ENCODE results near the gene KRIT1. TPM values are rescaled to one million over a fixed set of nuclear protein-coding genes. Genes with fewer than 3 reads are reported as not detected.
A peak's percentile ranks its signal among the peaks of the same experiment; 100 is the strongest.

KRIT1 gene
- total RNA-seq, 1 donor from 2014 or later: 38.3 TPM

DNA sequence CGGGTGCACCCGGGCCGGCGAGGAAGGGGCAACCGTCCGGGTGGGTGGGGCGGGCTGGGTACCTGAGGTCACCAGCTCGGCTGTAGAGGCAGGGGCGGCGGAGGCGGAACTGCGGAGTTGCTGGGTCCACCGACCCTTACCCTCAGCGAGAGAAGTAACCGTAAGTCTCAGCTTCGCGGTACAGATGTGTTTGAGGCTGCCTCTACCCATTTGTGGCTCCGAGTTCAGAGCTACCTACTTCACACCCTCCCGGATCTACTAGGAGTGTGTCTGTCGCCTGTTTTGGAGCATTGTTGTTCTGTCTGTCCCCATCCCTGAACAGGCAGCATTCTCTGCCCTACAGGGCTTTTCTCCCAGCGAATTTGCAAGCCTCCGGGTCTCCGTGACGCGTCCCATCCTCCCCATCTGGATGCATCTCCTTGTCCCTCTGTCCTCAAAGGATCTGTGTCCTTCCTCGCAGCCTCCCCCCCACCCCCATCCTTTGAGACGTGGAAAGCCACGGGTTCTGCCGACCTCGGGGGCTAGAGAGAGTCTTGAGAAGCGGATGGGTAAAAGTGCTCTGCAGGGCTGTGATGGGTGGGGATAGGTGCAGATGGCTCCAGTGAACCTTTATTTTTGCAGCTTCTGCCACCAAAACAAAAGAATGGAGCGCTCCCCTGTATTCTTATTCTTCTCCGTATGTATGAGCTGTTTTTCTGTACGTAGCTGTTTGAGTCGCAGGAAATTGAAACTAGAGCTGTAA lies 817 bp upstream of the KRIT1 start:
- Mint-ChIP-seq H3K4me1 (ENCODE audit: unreplicated experiment) (peaks cover 47% of the 10 kb centered on the region), H3K27me3 (ENCODE audit: unreplicated experiment) (no peaks in the 10 kb centered on the region), H3K9me3 (ENCODE audit: unreplicated experiment) (no peaks in the 10 kb centered on the region), H3K27ac (ENCODE audit: unreplicated experiment) (peak overlapping the region; percentile 86), H3K4me3 (ENCODE audit: unreplicated experiment) (peak overlapping the region; percentile 97), H3K36me3 (ENCODE audit: unreplicated experiment) (peaks cover 4% of the 10 kb centered on the region)
- no peak for DNase-seq (ENCODE audit: extremely low spot score, unreplicated experiment)
- TF ChIP-seq, protein P1, sequence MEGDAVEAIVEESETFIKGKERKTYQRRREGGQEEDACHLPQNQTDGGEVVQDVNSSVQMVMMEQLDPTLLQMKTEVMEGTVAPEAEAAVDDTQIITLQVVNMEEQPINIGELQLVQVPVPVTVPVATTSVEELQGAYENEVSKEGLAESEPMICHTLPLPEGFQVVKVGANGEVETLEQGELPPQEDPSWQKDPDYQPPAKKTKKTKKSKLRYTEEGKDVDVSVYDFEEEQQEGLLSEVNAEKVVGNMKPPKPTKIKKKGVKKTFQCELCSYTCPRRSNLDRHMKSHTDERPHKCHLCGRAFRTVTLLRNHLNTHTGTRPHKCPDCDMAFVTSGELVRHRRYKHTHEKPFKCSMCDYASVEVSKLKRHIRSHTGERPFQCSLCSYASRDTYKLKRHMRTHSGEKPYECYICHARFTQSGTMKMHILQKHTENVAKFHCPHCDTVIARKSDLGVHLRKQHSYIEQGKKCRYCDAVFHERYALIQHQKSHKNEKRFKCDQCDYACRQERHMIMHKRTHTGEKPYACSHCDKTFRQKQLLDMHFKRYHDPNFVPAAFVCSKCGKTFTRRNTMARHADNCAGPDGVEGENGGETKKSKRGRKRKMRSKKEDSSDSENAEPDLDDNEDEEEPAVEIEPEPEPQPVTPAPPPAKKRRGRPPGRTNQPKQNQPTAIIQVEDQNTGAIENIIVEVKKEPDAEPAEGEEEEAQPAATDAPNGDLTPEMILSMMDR (IDR thresholded peaks at IDR 0.05): peak; percentile 2

DNA sequence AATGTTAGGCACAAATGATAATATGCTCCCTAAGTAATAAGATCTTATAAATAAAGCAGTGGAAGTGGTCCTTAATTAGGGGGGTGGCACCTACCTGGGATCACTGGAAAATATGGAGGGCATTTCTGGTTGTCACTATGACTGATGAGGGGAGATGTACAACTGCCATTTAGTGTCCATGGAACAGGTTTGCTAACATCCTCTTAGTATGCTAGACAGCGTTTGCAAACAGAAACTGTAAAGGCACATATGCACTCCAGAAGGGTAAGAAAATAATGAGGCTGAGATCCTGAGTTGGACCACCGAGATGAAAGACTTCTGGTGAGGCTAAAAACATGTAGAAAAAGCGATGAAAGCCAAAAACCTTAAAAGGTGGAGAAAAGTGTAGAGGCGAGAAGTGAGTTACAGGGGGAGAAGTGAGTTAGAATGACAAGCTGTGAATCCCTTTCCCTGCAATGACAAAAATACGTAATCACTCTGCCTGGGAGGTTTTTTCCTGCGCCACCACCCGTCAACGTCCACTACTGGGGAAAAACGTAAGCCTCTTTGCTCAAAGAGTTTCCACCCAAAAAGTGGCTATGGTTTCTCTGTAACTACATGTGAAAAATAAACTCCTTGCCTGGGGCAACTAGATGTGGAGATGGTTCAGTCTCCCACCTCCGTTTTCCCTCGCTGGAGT lies 767 bp downstream of the KRIT1 start:
- Mint-ChIP-seq H3K27me3 (ENCODE audit: unreplicated experiment) (no peaks in the 10 kb centered on the region), H3K4me1 (ENCODE audit: unreplicated experiment) (peaks cover 37% of the 10 kb centered on the region), H3K27ac (ENCODE audit: unreplicated experiment) (peak overlapping the region; percentile 99), H3K36me3 (ENCODE audit: unreplicated experiment) (peaks cover 7% of the 10 kb centered on the region), H3K9me3 (ENCODE audit: unreplicated experiment) (no peaks in the 10 kb centered on the region), H3K4me3 (ENCODE audit: unreplicated experiment) (peak overlapping the region; percentile 97)
- TF ChIP-seq, protein P1 (IDR thresholded peaks at IDR 0.05): no peak
- no peak for DNase-seq (ENCODE audit: extremely low spot score, unreplicated experiment)

DNA sequence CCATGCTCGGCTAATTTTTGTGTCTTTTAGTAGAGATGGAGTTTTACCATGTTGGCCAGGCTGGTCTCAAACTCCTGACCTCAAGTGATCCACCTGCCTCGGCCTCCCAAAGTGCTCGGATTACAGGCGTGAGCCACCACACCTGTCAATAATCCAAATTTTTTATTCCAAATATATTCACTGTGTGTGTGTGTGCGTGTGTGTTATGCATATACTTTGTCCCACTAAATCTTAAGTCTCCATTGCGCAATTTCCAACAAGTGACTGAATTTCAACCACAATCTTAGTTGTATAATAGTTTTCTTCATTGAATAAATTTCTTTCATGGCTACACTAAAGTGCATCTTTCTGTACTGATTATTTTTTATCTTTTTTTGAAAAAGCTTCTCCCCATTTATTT lies 2.7 kb downstream of the KRIT1 start:
- no peaks in the 10 kb centered on the region for H3K27me3 Mint-ChIP-seq (ENCODE audit: unreplicated experiment)
- H3K9me3 Mint-ChIP-seq (ENCODE audit: unreplicated experiment): no peaks in the 10 kb centered on the region
- peaks cover 17% of the 10 kb centered on the region for H3K36me3 Mint-ChIP-seq (ENCODE audit: unreplicated experiment)
- no peak overlapping the region for H3K27ac Mint-ChIP-seq (ENCODE audit: unreplicated experiment)
- H3K4me3 Mint-ChIP-seq (ENCODE audit: unreplicated experiment): no peak overlapping the region
- peaks cover 30% of the 10 kb centered on the region for H3K4me1 Mint-ChIP-seq (ENCODE audit: unreplicated experiment)
- DNase-seq (ENCODE audit: extremely low spot score, unreplicated experiment): no peak
- TF ChIP-seq, protein P1 (IDR thresholded peaks at IDR 0.05): no peak

DNA sequence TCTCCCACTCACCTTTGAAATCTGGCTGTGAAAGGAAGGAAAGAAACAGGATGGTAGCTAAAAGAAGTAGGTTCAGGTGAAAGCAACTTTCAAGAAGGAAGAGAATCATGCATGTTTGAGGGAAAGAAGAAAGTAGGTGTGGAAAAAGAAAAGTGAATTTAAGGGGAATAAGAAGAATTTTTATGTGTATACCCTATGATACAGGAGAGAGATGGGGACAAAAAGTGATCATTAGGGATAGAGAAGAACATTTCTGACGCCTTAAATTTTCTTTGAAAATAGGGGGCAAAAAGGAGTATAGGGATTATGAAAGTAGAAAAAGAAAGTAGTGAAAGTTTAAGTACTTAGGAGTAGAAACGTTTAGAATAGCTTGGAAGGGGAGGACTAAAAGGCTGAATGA lies 15.2 kb downstream of the KRIT1 start:
- H3K4me1 Mint-ChIP-seq (ENCODE audit: unreplicated experiment): no peaks in the 10 kb centered on the region
- H3K9me3 Mint-ChIP-seq (ENCODE audit: unreplicated experiment): no peaks in the 10 kb centered on the region

DNA sequence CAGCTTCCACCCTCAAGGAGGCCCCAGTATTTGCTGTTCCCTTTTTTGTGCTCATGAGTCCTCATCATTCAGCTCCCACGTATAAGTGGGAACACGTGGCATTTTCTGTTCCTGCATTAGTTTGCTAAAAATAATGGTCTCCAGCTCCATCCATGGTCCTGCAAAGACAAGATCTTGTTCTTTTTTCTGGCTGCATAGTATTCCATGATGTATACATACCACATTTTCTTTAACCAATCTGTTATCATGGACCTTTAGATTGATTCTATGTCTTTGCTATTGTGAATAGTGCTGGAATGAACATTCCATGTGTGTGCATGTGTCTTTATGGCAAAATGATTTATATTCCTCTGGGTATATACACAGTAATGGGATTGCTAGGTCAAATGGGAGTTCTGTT lies 17.0 kb downstream of the KRIT1 start:
- H3K4me3 Mint-ChIP-seq (ENCODE audit: unreplicated experiment): no peak overlapping the region
- TF ChIP-seq, protein P1 (IDR thresholded peaks at IDR 0.05): no peak
- H3K27me3 Mint-ChIP-seq (ENCODE audit: unreplicated experiment): no peaks in the 10 kb centered on the region
- H3K4me1 Mint-ChIP-seq (ENCODE audit: unreplicated experiment): no peaks in the 10 kb centered on the region
- DNase-seq (ENCODE audit: extremely low spot score, unreplicated experiment): no peak
- H3K36me3 Mint-ChIP-seq (ENCODE audit: unreplicated experiment): peaks cover 57% of the 10 kb centered on the region
- no peaks in the 10 kb centered on the region for H3K9me3 Mint-ChIP-seq (ENCODE audit: unreplicated experiment)
- H3K27ac Mint-ChIP-seq (ENCODE audit: unreplicated experiment): no peak overlapping the region

More for the DNA sequence above, 15.2 kb downstream of the KRIT1 start:
- peaks cover 62% of the 10 kb centered on the region for H3K36me3 Mint-ChIP-seq (ENCODE audit: unreplicated experiment)
- no peak for DNase-seq (ENCODE audit: extremely low spot score, unreplicated experiment)
- no peak overlapping the region for H3K4me3 Mint-ChIP-seq (ENCODE audit: unreplicated experiment)
- H3K27me3 Mint-ChIP-seq (ENCODE audit: unreplicated experiment): no peaks in the 10 kb centered on the region
- H3K27ac Mint-ChIP-seq (ENCODE audit: unreplicated experiment): no peak overlapping the region
- TF ChIP-seq, protein P1 (IDR thresholded peaks at IDR 0.05): no peak
